ENCODE measurements around the gene MED1. TPM values are rescaled to one million over a fixed set of nuclear protein-coding genes. Genes with fewer than 3 reads are reported as not detected.

Gene MED1
- total RNA-seq, 1 experiment from 2014 or later = 35.7 TPM

GRCh38 chr17:39359994-39360393 lies 91.1 kb downstream of the MED1 start:
- Histone ChIP-seq H3K27me3 (ENCODE audit: insufficient read depth, low read depth) (no peaks in the 10 kb centered on the region), H3K79me2 (ENCODE audit: low read depth) (no peaks in the 10 kb centered on the region), H3K9me3 (ENCODE audit: insufficient read depth, low read depth) (no peaks in the 10 kb centered on the region), H2AFZ (no peak overlapping the region), H3K4me2 (no peak overlapping the region), H3F3A (ENCODE audit: insufficient read depth, low read depth) (no peaks in the 10 kb centered on the region), H3K27ac (no peak overlapping the region), H3K4me3 (no peak overlapping the region), H3K36me3 (ENCODE audit: low read depth) (no peaks in the 10 kb centered on the region), H4K20me1 (ENCODE audit: insufficient read depth) (no peaks in the 10 kb centered on the region; the same call in none of the 2 replicates), H3K4me1 (replicated peaks; ENCODE audit: insufficient read depth) (no peaks in the 10 kb centered on the region), H3K9me2 (ENCODE audit: insufficient read depth) (no peaks in the 10 kb centered on the region)
- no peak for DNase-seq
- CTCF ChIA-PET = no interaction called here
- intact Hi-C loops (cut with micrococcal nuclease; ENCODE audit: unreplicated experiment) = no loop called here
- POLR2A ChIA-PET (ENCODE audit: unreplicated experiment) = no interaction called here
- no TSS peak for BruUV-seq (replicated peaks)
- no peak for TF ChIP-seq EZH2 (IDR thresholded peaks at IDR 0.05; ENCODE audit: low read depth)
- no peak for TF ChIP-seq CTCF (conservative IDR thresholded peaks at IDR 0.05)

- TF ChIP-seq CTCF (conservative IDR thresholded peaks at IDR 0.05) (no peak), EZH2 (IDR thresholded peaks at IDR 0.05; ENCODE audit: low read depth) (no peak)
- no peaks in the 10 kb centered on the region for H3K4me1 ChIP-seq (replicated peaks; ENCODE audit: insufficient read depth)
- 0 out of 2 replicates have a peak, but pooled peaks cover under 1% of the 10 kb centered on the region for H3F3A ChIP-seq (ENCODE audit: insufficient read depth, low read depth)
- H3K4me2 ChIP-seq = no peak overlapping the region
- H2AFZ ChIP-seq = no peak overlapping the region
- CTCF ChIA-PET = interaction anchor here (0.6 kb wide), 1 partner anchor 46 kb away, joined by 3 read pairs; no protein-coding TSS in a partner anchor
- DNase-seq = no peak
- BruUV-seq (replicated peaks) = no TSS peak
- POLR2A ChIA-PET (ENCODE audit: unreplicated experiment) = no interaction called here
- H3K4me3 ChIP-seq = no peak overlapping the region
- no peaks in the 10 kb centered on the region for H3K9me3 ChIP-seq (ENCODE audit: insufficient read depth, low read depth)
- no peaks in the 10 kb centered on the region; the same call in none of the 2 replicates for H4K20me1 ChIP-seq (ENCODE audit: insufficient read depth)
- H3K27me3 ChIP-seq (ENCODE audit: insufficient read depth, low read depth) = no peaks in the 10 kb centered on the region
- no peaks in the 10 kb centered on the region for H3K36me3 ChIP-seq (ENCODE audit: low read depth)
- intact Hi-C loops (cut with micrococcal nuclease; ENCODE audit: unreplicated experiment) = no loop called here
- H3K27ac ChIP-seq = no peak overlapping the region
- no peaks in the 10 kb centered on the region for H3K9me2 ChIP-seq (ENCODE audit: insufficient read depth)
- no peaks in the 10 kb centered on the region for H3K79me2 ChIP-seq (ENCODE audit: low read depth)
These were observed 93.1 kb downstream of the MED1 start for GRCh38 chr17:39357986-39358385.

GRCh38 chr17:39357488-39357887 lies 93.6 kb downstream of the MED1 start:
- Histone ChIP-seq H3K27me3 (ENCODE audit: insufficient read depth, low read depth) (no peaks in the 10 kb centered on the region), H3K4me1 (replicated peaks; ENCODE audit: insufficient read depth) (no peaks in the 10 kb centered on the region), H2AFZ (no peak overlapping the region), H3K9me3 (ENCODE audit: insufficient read depth, low read depth) (no peaks in the 10 kb centered on the region), H3K4me3 (no peak overlapping the region), H3K4me2 (no peak overlapping the region), H3K27ac (no peak overlapping the region), H4K20me1 (ENCODE audit: insufficient read depth) (no peaks in the 10 kb centered on the region; the same call in none of the 2 replicates), H3F3A (ENCODE audit: insufficient read depth, low read depth) (0 out of 2 replicates have a peak, but pooled peaks cover 3% of the 10 kb centered on the region), H3K79me2 (ENCODE audit: low read depth) (no peaks in the 10 kb centered on the region), H3K36me3 (ENCODE audit: low read depth) (no peaks in the 10 kb centered on the region), H3K9me2 (ENCODE audit: insufficient read depth) (no peaks in the 10 kb centered on the region)
- ChIA-PET POLR2A (ENCODE audit: unreplicated experiment) (no interaction called here), CTCF (no interaction called here)
- DNase-seq = no peak
- BruUV-seq (replicated peaks) = no TSS peak
- intact Hi-C loops (cut with micrococcal nuclease; ENCODE audit: unreplicated experiment) = no loop called here
- TF ChIP-seq EZH2 (IDR thresholded peaks at IDR 0.05; ENCODE audit: low read depth) = no peak
- no peak for TF ChIP-seq CTCF (conservative IDR thresholded peaks at IDR 0.05)

Other genes with a start within 250 kb of the MED1 start
- gene STAC2, start 225.3 kb downstream of the MED1 start, total RNA-seq (2021) = 0.17 and 0.28 TPM in 2 replicates
- gene FBXL20, start 49.6 kb downstream of the MED1 start, total RNA-seq (2021) = 18.8 and 20.2 TPM in 2 replicates
- gene CDK12, start 10.2 kb upstream of the MED1 start, total RNA-seq (2021) = 48.5 and 64.3 TPM in 2 replicates
- gene NEUROD2, start 156.7 kb upstream of the MED1 start, total RNA-seq (2021) = not detected in 2 replicates
- not detected in 2 replicates for gene PPP1R1B, start 175.7 kb upstream of the MED1 start, total RNA-seq (2021)
- gene STARD3, start 185.9 kb upstream of the MED1 start, total RNA-seq (2021) = 47.7 and 55.9 TPM in 2 replicates
- gene TCAP, start 214.1 kb upstream of the MED1 start, total RNA-seq (2021) = 1.2 and 1.6 TPM in 2 replicates
- 0.75 and 1.1 TPM in 2 replicates for gene PNMT, start 217.2 kb upstream of the MED1 start, total RNA-seq (2021)
- gene PGAP3, start 236.8 kb upstream of the MED1 start, total RNA-seq (2021) = 15.0 and 16.2 TPM in 2 replicates
- 87.2 and 90.6 TPM in 2 replicates for gene ERBB2, start 248.8 kb upstream of the MED1 start, total RNA-seq (2021)